Measurements from ENCODE around the gene PLS1. TPM values are rescaled to one million over a fixed set of nuclear protein-coding genes. Genes with fewer than 3 reads are reported as not detected.

Gene PLS1
- total RNA-seq, 6 experiments from 2014 or later = 0.64 to 1.4 (median 1.2) TPM

- Mint-ChIP-seq H3K36me3 (ENCODE audit: low read depth) (no peaks in the 10 kb centered on the region), H3K27ac (no peak overlapping the region), H3K4me1 (ENCODE audit: low read depth) (no peaks in the 10 kb centered on the region), H3K4me3 (no peak overlapping the region), H3K27me3 (ENCODE audit: insufficient read depth) (peaks cover 15% of the 10 kb centered on the region), H3K9me3 (no peaks in the 10 kb centered on the region)
- TF ChIP-seq CTCF (IDR thresholded peaks at IDR 0.05) = no peak
- DNase-seq = no peak
These were observed 119.9 kb downstream of the PLS1 start for GRCh38 chr3:142716102-142716501.

GRCh38 chr3:142723665-142723967 is 127.4 kb downstream of the PLS1 start:
- H3K4me1 Mint-ChIP-seq (ENCODE audit: low read depth) = peaks cover 21% of the 10 kb centered on the region
- no peaks in the 10 kb centered on the region for H3K36me3 Mint-ChIP-seq (ENCODE audit: low read depth)
- peak overlapping the region; percentile 94 for H3K4me3 Mint-ChIP-seq
- peaks cover 5% of the 10 kb centered on the region for H3K27me3 Mint-ChIP-seq (ENCODE audit: insufficient read depth)
- H3K9me3 Mint-ChIP-seq = no peaks in the 10 kb centered on the region; the same call in 1 of the 2 replicates
- peak overlapping the region; percentile 89; the same call in 1 of the 2 replicates for H3K27ac Mint-ChIP-seq
- no peak for DNase-seq
- no peak for TF ChIP-seq CTCF (IDR thresholded peaks at IDR 0.05)

GRCh38 chr3:142723968-142724681 is 127.9 kb downstream of the PLS1 start, which contains the start of gene TRPC1:
TSS of gene TRPC1 (plus strand) at chr3:142724034. CDS start at chr3:142724560, 526 bp downstream.
- Mint-ChIP-seq H3K4me1 (ENCODE audit: low read depth) (peaks cover 21% of the 10 kb centered on the region), H3K36me3 (ENCODE audit: low read depth) (no peaks in the 10 kb centered on the region), H3K27me3 (ENCODE audit: insufficient read depth) (peaks cover under 1% of the 10 kb centered on the region), H3K27ac (peak within 1 kb of the TSS; percentile 92), H3K4me3 (peak within 1 kb of the TSS; percentile 94), H3K9me3 (no peaks in the 10 kb centered on the region; the same call in 1 of the 2 replicates)
- DNase-seq = peak; percentile 78
- no peak for TF ChIP-seq CTCF (IDR thresholded peaks at IDR 0.05)

- no peaks in the 10 kb centered on the region; the same call in 1 of the 2 replicates for H3K27me3 Mint-ChIP-seq (ENCODE audit: insufficient read depth)
- peak overlapping the region; percentile 94 for H3K4me3 Mint-ChIP-seq
- H3K9me3 Mint-ChIP-seq = no peaks in the 10 kb centered on the region; the same call in 1 of the 2 replicates
- TF ChIP-seq CTCF (IDR thresholded peaks at IDR 0.05) = peak; percentile 35; the same call in 1 of the 2 replicates
- DNase-seq = peak; percentile 16
- peak overlapping the region; percentile 92 for H3K27ac Mint-ChIP-seq
- no peaks in the 10 kb centered on the region for H3K36me3 Mint-ChIP-seq (ENCODE audit: low read depth)
- peaks cover 21% of the 10 kb centered on the region for H3K4me1 Mint-ChIP-seq (ENCODE audit: low read depth)
These were observed 128.6 kb downstream of the PLS1 start for GRCh38 chr3:142724682-142725356.

- DNase-seq = no peak
- Mint-ChIP-seq H3K9me3 (no peaks in the 10 kb centered on the region; the same call in 1 of the 2 replicates), H3K27me3 (ENCODE audit: insufficient read depth) (no peaks in the 10 kb centered on the region; the same call in 1 of the 2 replicates), H3K27ac (peak overlapping the region; percentile 92; the same call in 1 of the 2 replicates), H3K36me3 (ENCODE audit: low read depth) (no peaks in the 10 kb centered on the region), H3K4me1 (ENCODE audit: low read depth) (peaks cover 21% of the 10 kb centered on the region), H3K4me3 (peak overlapping the region; percentile 94)
- TF ChIP-seq CTCF (IDR thresholded peaks at IDR 0.05) = no peak
These were observed 129.2 kb downstream of the PLS1 start for GRCh38 chr3:142725357-142725739.
